Small intestine (tissue), 7 donors: Measurements from ENCODE around the gene LRP1B. TPM values are rescaled to one million over a fixed set of nuclear protein-coding genes. Genes with fewer than 3 reads are reported as not detected.

Experiments
- DNase-seq, 2 donors: peaks; one replicate each; pipeline versions ENCODE4 v3.0.0 to v3.0.0-alpha.2; 2013
- FAIRE-seq: peaks from 2 replicates; lab custom pipeline; 2012; peaks lifted over from hg19 to GRCh38; lab: Jason Lieb, UNC
- H3K27ac ChIP-seq, 3 donors: one replicate each; pipeline ENCODE4 v1.5.1; 2013; ENCODE audit warnings: low read length in 2 of 3, mild to moderate bottlenecking in 2 of 3, control low read depth in 1 of 3, inconsistent platforms in 1 of 3, low read depth in 1 of 3, moderate library complexity in 1 of 3
- H3K27me3 ChIP-seq, 3 donors: one replicate each; pipeline ENCODE4 v1.6.1; 2013; ENCODE audit warnings: low read length in 3 of 3, inconsistent platforms in 1 of 3; ENCODE audit not compliant: control insufficient read depth in 3 of 3, insufficient read depth in 3 of 3
- H3K36me3 ChIP-seq, 3 donors: one replicate each; pipeline ENCODE4 v1.6.1; 2013; ENCODE audit warnings: low read length in 3 of 3, inconsistent platforms in 1 of 3, low read depth in 1 of 3, mild to moderate bottlenecking in 1 of 3, moderate library complexity in 1 of 3; ENCODE audit not compliant: control insufficient read depth in 3 of 3, insufficient read depth in 2 of 3
- H3K4me1 ChIP-seq, 3 donors: one replicate each; pipeline ENCODE4 v1.6.1; 2013; ENCODE audit warnings: low read length in 2 of 3, inconsistent platforms in 1 of 3, low read depth in 1 of 3, mild to moderate bottlenecking in 1 of 3, moderate library complexity in 1 of 3; ENCODE audit not compliant: control insufficient read depth in 3 of 3, insufficient read depth in 2 of 3
- H3K4me3 ChIP-seq, 3 donors: one replicate each; pipeline ENCODE4 v1.5.1; 2013; ENCODE audit warnings: low read length in 3 of 3, control low read depth in 1 of 3, inconsistent platforms in 1 of 3, low read depth in 1 of 3, mild to moderate bottlenecking in 1 of 3, moderate library complexity in 1 of 3
- H3K9me3 ChIP-seq, 2 donors: one replicate each; pipeline ENCODE4 v1.6.1; 2013; ENCODE audit warnings: low read depth in 1 of 2, low read length in 1 of 2; ENCODE audit not compliant: control insufficient read depth in 2 of 2, insufficient read depth in 1 of 2
- WGBS, 3 donors: extraction: QIAGEN DNeasy Blood & Tissue Kit; methylation state at CpG; one replicate each; pipeline ENCODE4 v1.1.7; 2013; 5-methylcytosine and 5-hydroxymethylcytosine counted together
- polyA plus RNA-seq, 4 donors: library from polyadenylated mRNA; stranded (reverse) in 3 of 4; unstranded in 1 of 4; fragments of 200-250 nt in 3 of 4; fragments of 120-200 nt in 1 of 4; gene quantifications; one replicate each; pipeline versions ENCODE4 v1.2.1 to v1.2.3, GENCODE V29; 2013
- donor health status: healthy with polysubstance abuse.
- donor health status: control.
- donor health status: control.
- donor health status: Bipolar disorder and iron deficiency.
- donor health status: healthy.

The LRP1B gene
- polyA plus RNA-seq, 4 donors = 0.07 to 0.64 TPM; not detected in 2

- Histone ChIP-seq H3K4me3 (no peak overlapping the region), H3K9me3 (no peaks in the 10 kb centered on the region), H3K27ac (no peak overlapping the region), H3K27me3 (no peaks in the 10 kb centered on the region), H3K4me1 (no peaks in the 10 kb centered on the region), H3K36me3 (no peaks in the 10 kb centered on the region)
- DNase-seq = no peak
- FAIRE-seq = no peak
- WGBS, 3 donors = 40 to 63% (median 58%) methylated on average over 1 of the region's 1 CpG
Measured at GRCh38 chr2:140246957-140247356, 1883.9 kb downstream of the LRP1B start.

- Histone ChIP-seq H3K4me1 (no peaks in the 10 kb centered on the region), H3K27me3 (no peaks in the 10 kb centered on the region), H3K36me3 (no peaks in the 10 kb centered on the region), H3K9me3 (no peaks in the 10 kb centered on the region), H3K27ac (no peak overlapping the region), H3K4me3 (no peak overlapping the region)
- WGBS, 3 donors = 67 to 83% (median 82%) methylated on average over 1 of the region's 1 CpG
- DNase-seq (no peak), FAIRE-seq (no peak)
Measured at GRCh38 chr2:140246058-140246457, 1884.8 kb downstream of the LRP1B start.

DNA sequence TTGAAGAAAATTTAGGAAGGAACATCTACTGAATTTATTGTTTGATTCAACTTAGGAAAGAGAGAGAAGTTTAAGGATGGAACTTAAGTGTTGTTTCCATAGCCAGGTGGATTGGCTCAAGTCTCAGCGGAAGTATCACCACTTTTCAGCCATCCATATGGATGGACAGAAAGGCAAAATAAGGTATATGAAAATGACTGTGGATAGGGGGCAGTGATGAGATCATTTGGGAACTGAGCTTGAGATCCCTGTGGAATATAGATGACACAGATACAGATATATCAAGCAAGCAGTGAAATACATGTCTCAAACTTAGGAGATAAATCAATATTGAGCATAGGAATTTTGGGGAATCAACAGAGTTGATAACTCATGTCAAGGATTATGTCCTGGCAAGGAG lies 1887.9 kb downstream of the LRP1B start:
- no peak overlapping the region for H3K4me3 ChIP-seq
- no peaks in the 10 kb centered on the region for H3K36me3 ChIP-seq
- no peak for FAIRE-seq
- 84 to 94% (median 92%) methylated on average over 1 of the region's 1 CpG for WGBS, 3 donors
- no peaks in the 10 kb centered on the region for H3K4me1 ChIP-seq
- H3K9me3 ChIP-seq = no peaks in the 10 kb centered on the region
- no peaks in the 10 kb centered on the region for H3K27me3 ChIP-seq
- no peak for DNase-seq
- H3K27ac ChIP-seq = no peak overlapping the region

- Histone ChIP-seq H3K4me3 (no peak overlapping the region), H3K9me3 (no peaks in the 10 kb centered on the region)
- no peak for FAIRE-seq
Measured at GRCh38 chr2:140234116-140234515, 1896.7 kb downstream of the LRP1B start.

GRCh38 chr2:140210963-140211362 lies 1919.9 kb downstream of the LRP1B start:
- Histone ChIP-seq H3K4me3 (no peak overlapping the region), H3K36me3 (no peaks in the 10 kb centered on the region), H3K27ac (no peak overlapping the region), H3K4me1 (no peaks in the 10 kb centered on the region), H3K27me3 (no peaks in the 10 kb centered on the region), H3K9me3 (no peaks in the 10 kb centered on the region)
- FAIRE-seq (no peak), DNase-seq (no peak)
- 74 to 88% (median 78%) methylated on average over 2 of the region's 2 CpGs for WGBS, 3 donors

More at GRCh38 chr2:140234116-140234515, 1896.7 kb downstream of the LRP1B start:
- no peaks in the 10 kb centered on the region for H3K36me3 ChIP-seq
- no peaks in the 10 kb centered on the region for H3K4me1 ChIP-seq
- H3K27me3 ChIP-seq = no peaks in the 10 kb centered on the region
- DNase-seq = no peak
- 61 to 72% (median 67%) methylated on average over 3 of the region's 3 CpGs for WGBS, 3 donors
- H3K27ac ChIP-seq = no peak overlapping the region

GRCh38 chr2:140205093-140205492 lies 1925.7 kb downstream of the LRP1B start:
- DNase-seq = no peak
- no peak overlapping the region for H3K4me3 ChIP-seq
- no peaks in the 10 kb centered on the region for H3K27me3 ChIP-seq
- H3K4me1 ChIP-seq = no peaks in the 10 kb centered on the region
- 49 to 64% (median 57%) methylated on average over 2 of the region's 2 CpGs for WGBS, 3 donors
- no peaks in the 10 kb centered on the region for H3K9me3 ChIP-seq
- no peaks in the 10 kb centered on the region for H3K36me3 ChIP-seq
- FAIRE-seq = no peak
- H3K27ac ChIP-seq = no peak overlapping the region

- H3K9me3 ChIP-seq = no peaks in the 10 kb centered on the region
- no peak overlapping the region for H3K27ac ChIP-seq
- no peak for DNase-seq
- no peaks in the 10 kb centered on the region for H3K36me3 ChIP-seq
- no peak overlapping the region for H3K4me3 ChIP-seq
- WGBS, 3 donors = 80 to 88% (median 81%) methylated on average over 6 of the region's 6 CpGs
- no peaks in the 10 kb centered on the region for H3K27me3 ChIP-seq
- no peaks in the 10 kb centered on the region for H3K4me1 ChIP-seq
- no peak for FAIRE-seq
Measured at GRCh38 chr2:140203347-140203746, 1927.5 kb downstream of the LRP1B start.

GRCh38 chr2:140201572-140201971 lies 1929.2 kb downstream of the LRP1B start:
- Histone ChIP-seq H3K27ac (no peak overlapping the region), H3K4me3 (no peak overlapping the region), H3K36me3 (no peaks in the 10 kb centered on the region), H3K9me3 (no peaks in the 10 kb centered on the region), H3K4me1 (no peaks in the 10 kb centered on the region), H3K27me3 (no peaks in the 10 kb centered on the region)
- DNase-seq (no peak), FAIRE-seq (no peak)
- 49 to 76% (median 54%) methylated on average over 2 of the region's 2 CpGs for WGBS, 3 donors

- H3K4me1 ChIP-seq = no peaks in the 10 kb centered on the region
- DNase-seq = no peak
- H3K9me3 ChIP-seq = no peaks in the 10 kb centered on the region
- FAIRE-seq = no peak
- H3K4me3 ChIP-seq = no peak overlapping the region
- H3K27ac ChIP-seq = no peak overlapping the region
- H3K36me3 ChIP-seq = no peaks in the 10 kb centered on the region
- H3K27me3 ChIP-seq = no peaks in the 10 kb centered on the region
- WGBS, 3 donors = 61 to 80% (median 70%) methylated on average over 2 of the region's 2 CpGs
Measured at GRCh38 chr2:140200764-140201163, 1930.1 kb downstream of the LRP1B start.
